Esophagus (tissue), 2 donors: ENCODE data around the gene THRB. TPM values are rescaled to one million over a fixed set of nuclear protein-coding genes. Genes with fewer than 3 reads are reported as not detected.
A peak's percentile ranks its signal among the peaks of the same experiment; 100 is the strongest.

ENCODE experiments used
- H3K27ac ChIP-seq, 2 donors: one replicate each; pipeline ENCODE4 v1.5.1; 2013; ENCODE audit warnings: low read depth in 2 of 2, mild to moderate bottlenecking in 2 of 2, inconsistent platforms in 1 of 2, low read length in 1 of 2, moderate library complexity in 1 of 2
- H3K27me3 ChIP-seq, 2 donors: one replicate each; pipeline ENCODE4 v1.6.1; 2013; ENCODE audit warnings: low read length in 2 of 2, control low read depth in 1 of 2, mild to moderate bottlenecking in 1 of 2; ENCODE audit not compliant: insufficient read depth in 2 of 2, control insufficient read depth in 1 of 2
- H3K36me3 ChIP-seq, 2 donors: one replicate each; pipeline ENCODE4 v1.6.1; 2013; ENCODE audit warnings: low read length in 1 of 2; ENCODE audit not compliant: control insufficient read depth in 2 of 2, insufficient read depth in 2 of 2
- H3K4me1 ChIP-seq, 2 donors: one replicate each; pipeline ENCODE4 v1.6.1; 2013; ENCODE audit warnings: low read length in 1 of 2; ENCODE audit not compliant: control insufficient read depth in 2 of 2, insufficient read depth in 2 of 2
- H3K4me3 ChIP-seq, 2 donors: one replicate each; pipeline ENCODE4 v1.5.1; 2013; ENCODE audit warnings: low read length in 2 of 2, mild to moderate bottlenecking in 2 of 2, low read depth in 1 of 2, moderate library complexity in 1 of 2
- H3K9me3 ChIP-seq, 2 donors: one replicate each; pipeline ENCODE4 v1.6.1; 2013; ENCODE audit warnings: mild to moderate bottlenecking in 2 of 2, low read depth in 1 of 2, low read length in 1 of 2, moderate library complexity in 1 of 2; ENCODE audit not compliant: control insufficient read depth in 2 of 2, insufficient read depth in 1 of 2
- WGBS, 2 donors: extraction: QIAGEN DNeasy Blood & Tissue Kit; methylation state at CpG; one replicate each; pipeline ENCODE4 v1.1.7; 2013; 5-methylcytosine and 5-hydroxymethylcytosine counted together
- polyA plus RNA-seq, 2 donors: library from polyadenylated mRNA; stranded (reverse); fragments of 200-250 nt; gene quantifications; one replicate each; pipeline ENCODE4 v1.2.3, GENCODE V29; 2013
- donor health status: healthy with polysubstance abuse.
- donor health status: Bipolar disorder and iron deficiency.

THRB gene
- polyA plus RNA-seq, 2 donors = 1.4 to 2.5 TPM

- no peaks in the 10 kb centered on the region for H3K4me1 ChIP-seq
- H3K4me3 ChIP-seq = no peak overlapping the region
- H3K27me3 ChIP-seq = no peaks in the 10 kb centered on the region
- no peak overlapping the region for H3K27ac ChIP-seq
- H3K9me3 ChIP-seq = no peaks in the 10 kb centered on the region
- no peaks in the 10 kb centered on the region for H3K36me3 ChIP-seq
These were observed 140.4 kb downstream of the THRB start for GRCh38 chr3:24354230-24354629.

DNA sequence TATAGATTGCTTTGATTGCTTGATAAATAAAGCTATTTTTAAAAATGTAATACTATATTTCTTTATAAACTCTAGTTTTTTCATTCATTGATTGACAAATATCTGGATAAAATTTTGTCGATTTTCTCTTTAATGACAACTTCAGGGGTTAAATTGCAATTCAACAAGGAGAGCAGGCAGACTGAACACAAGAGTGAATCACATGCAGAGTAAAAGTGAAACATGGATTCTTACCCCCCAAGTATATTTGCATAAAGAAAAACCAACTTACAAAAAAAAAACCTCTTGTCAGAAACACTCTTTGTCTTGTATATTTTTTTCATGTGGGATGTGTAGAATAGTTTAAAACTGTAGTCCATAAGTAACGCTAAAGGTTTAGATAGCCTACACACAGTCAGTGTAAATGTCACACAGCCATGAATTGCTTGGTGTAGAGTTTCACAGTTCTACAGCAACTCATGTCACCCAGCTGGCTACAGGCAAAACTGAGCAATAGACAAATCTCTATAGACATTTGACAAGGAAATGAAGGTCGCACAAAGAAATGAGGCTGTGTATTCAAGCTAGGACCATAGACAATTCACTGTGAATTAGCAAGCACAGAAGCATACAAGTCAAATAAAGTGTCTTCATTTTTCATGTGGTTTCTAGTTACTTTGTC lies 141.6 kb downstream of the THRB start:
- H3K27me3 ChIP-seq = no peaks in the 10 kb centered on the region
- no peak overlapping the region for H3K4me3 ChIP-seq
- no peaks in the 10 kb centered on the region for H3K36me3 ChIP-seq
- 85 to 92% methylated on average over 3 of the region's 3 CpGs for WGBS, 2 donors
- no peaks in the 10 kb centered on the region for H3K4me1 ChIP-seq
- no peak overlapping the region for H3K27ac ChIP-seq
- no peaks in the 10 kb centered on the region for H3K9me3 ChIP-seq

GRCh38 chr3:24351779-24352469 lies 142.7 kb downstream of the THRB start:
- Histone ChIP-seq H3K9me3 (no peaks in the 10 kb centered on the region), H3K27ac (peak overlapping the region in 1 of 2 donors; percentile 21), H3K4me3 (no peak overlapping the region), H3K36me3 (no peaks in the 10 kb centered on the region), H3K4me1 (no peaks in the 10 kb centered on the region), H3K27me3 (no peaks in the 10 kb centered on the region)
- 39 to 41% methylated on average over 4 of the region's 4 CpGs for WGBS, 2 donors

- Histone ChIP-seq H3K27me3 (no peaks in the 10 kb centered on the region), H3K27ac (no peak overlapping the region), H3K36me3 (no peaks in the 10 kb centered on the region), H3K4me3 (no peak overlapping the region), H3K4me1 (no peaks in the 10 kb centered on the region), H3K9me3 (no peaks in the 10 kb centered on the region)
- WGBS, 2 donors = 87 to 93% methylated on average over 1 of the region's 1 CpG
These were observed 145.2 kb downstream of the THRB start for GRCh38 chr3:24349367-24350019.

GRCh38 chr3:24348348-24348747 lies 146.3 kb downstream of the THRB start:
- H3K4me3 ChIP-seq = no peak overlapping the region
- H3K36me3 ChIP-seq = no peaks in the 10 kb centered on the region
- no peaks in the 10 kb centered on the region for H3K27me3 ChIP-seq
- WGBS, 2 donors = 83 to 96% methylated on average over 4 of the region's 4 CpGs
- H3K4me1 ChIP-seq = no peaks in the 10 kb centered on the region
- no peak overlapping the region for H3K27ac ChIP-seq
- H3K9me3 ChIP-seq = no peaks in the 10 kb centered on the region

DNA sequence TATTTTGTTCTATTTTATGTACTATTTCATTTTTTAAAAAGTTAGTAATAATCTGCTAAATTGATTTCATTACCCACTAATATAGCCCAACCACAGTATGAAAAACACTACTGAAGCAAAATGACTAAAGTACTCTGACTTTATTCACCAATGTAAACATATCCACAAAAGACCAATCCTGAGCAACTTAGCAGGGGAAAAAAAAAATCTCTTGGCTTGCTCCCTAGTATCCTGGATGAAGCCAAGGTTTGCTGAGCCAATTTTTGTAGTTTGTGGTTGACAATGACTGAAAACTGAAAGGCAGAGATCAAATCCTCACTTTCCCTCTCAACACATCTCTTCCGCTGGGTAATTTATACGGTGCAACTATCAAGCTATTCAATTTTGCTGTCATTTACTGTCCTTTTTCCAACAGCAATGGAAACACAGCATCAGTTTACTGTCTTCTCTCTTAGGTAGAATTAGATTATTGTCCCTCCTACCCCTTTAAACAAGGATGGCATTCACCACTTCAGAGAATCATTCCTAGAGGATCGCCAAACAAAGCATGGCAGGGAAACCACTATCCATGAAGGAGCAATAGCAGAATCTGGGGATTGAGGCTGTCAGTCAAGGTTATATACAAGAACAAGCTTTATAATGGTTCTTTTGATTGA lies 149.7 kb downstream of the THRB start:
- no peak overlapping the region for H3K27ac ChIP-seq
- H3K27me3 ChIP-seq = no peaks in the 10 kb centered on the region
- no peaks in the 10 kb centered on the region for H3K36me3 ChIP-seq
- no peaks in the 10 kb centered on the region for H3K4me1 ChIP-seq
- 39 to 60% methylated on average over 3 of the region's 3 CpGs for WGBS, 2 donors
- H3K9me3 ChIP-seq = no peaks in the 10 kb centered on the region
- H3K4me3 ChIP-seq = no peak overlapping the region

DNA sequence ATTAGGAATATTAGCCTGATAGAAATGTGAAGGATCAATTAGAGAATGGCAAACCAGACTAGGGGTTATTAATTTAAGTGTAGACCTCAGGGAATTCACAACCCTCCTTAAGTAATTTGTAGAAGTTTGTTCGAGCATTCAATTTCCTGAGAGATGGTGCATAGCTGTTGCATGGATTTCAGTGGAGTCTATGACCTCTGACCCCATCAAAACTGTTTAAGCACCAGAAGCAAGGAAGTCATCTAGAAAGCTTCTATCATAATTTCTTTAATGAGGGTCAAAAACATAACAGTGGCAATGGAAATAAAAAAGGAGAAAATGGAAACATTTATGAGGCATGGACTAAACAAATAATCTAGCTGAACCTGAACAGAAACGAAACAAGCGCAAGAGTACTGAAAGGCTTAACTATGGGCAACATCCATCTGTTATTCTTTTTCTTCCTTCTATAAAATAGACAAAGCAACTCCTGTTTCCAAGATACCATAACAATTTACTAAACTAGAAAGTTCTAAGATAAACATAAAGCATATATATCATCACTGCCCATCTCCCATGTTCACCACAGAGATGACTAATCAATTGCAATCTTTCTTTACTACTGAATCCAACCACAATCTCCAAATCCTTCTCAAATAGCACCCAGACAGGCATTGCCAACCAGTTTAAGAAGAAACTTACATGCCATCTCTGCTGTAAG lies 151.4 kb downstream of the THRB start:
- no peaks in the 10 kb centered on the region for H3K27me3 ChIP-seq
- H3K27ac ChIP-seq = no peak overlapping the region
- no peaks in the 10 kb centered on the region for H3K9me3 ChIP-seq
- WGBS, 2 donors = 87 to 91% methylated on average over 3 of the region's 3 CpGs
- H3K36me3 ChIP-seq = no peaks in the 10 kb centered on the region
- H3K4me1 ChIP-seq = no peaks in the 10 kb centered on the region
- H3K4me3 ChIP-seq = no peak overlapping the region

GRCh38 chr3:24342275-24342674 lies 152.4 kb downstream of the THRB start:
- 93% methylated on average over 4 of the region's 4 CpGs for WGBS, 2 donors
- Histone ChIP-seq H3K4me1 (no peaks in the 10 kb centered on the region), H3K4me3 (no peak overlapping the region), H3K27me3 (no peaks in the 10 kb centered on the region), H3K36me3 (no peaks in the 10 kb centered on the region), H3K9me3 (no peaks in the 10 kb centered on the region), H3K27ac (no peak overlapping the region)

- H3K9me3 ChIP-seq = no peaks in the 10 kb centered on the region
- H3K27me3 ChIP-seq = no peaks in the 10 kb centered on the region
- H3K4me3 ChIP-seq = no peak overlapping the region
- H3K4me1 ChIP-seq = no peaks in the 10 kb centered on the region
- H3K27ac ChIP-seq = no peak overlapping the region
- no peaks in the 10 kb centered on the region for H3K36me3 ChIP-seq
These were observed 153.0 kb downstream of the THRB start for GRCh38 chr3:24341668-24342067.
